HepG2 (cell line): ENCODE measurements around the gene PCAT6. TPM values are rescaled to one million over a fixed set of nuclear protein-coding genes. Genes with fewer than 3 reads are reported as not detected.
A peak's percentile ranks its signal among the peaks of the same experiment; 100 is the strongest.

ENCODE experiments used
- ARNTL ChIP-seq: sonication (generic); formaldehyde crosslinking; IDR thresholded peaks from 2 replicates; pipeline ENCODE4 v1.4.0; 2020; ENCODE audit warnings: mild to moderate bottlenecking, missing genetic modification reagents
- ASH2L ChIP-seq: fragments of 300-600, 200-600 bp; sonication (generic); IDR thresholded peaks from 2 replicates; pipeline ENCODE4 v1.7.0; 2017; ENCODE audit warnings: low read depth, mild to moderate bottlenecking, moderate library complexity, mixed read lengths, low read length; ENCODE audit not compliant: insufficient read length
- CEBPG ChIP-seq: IDR thresholded peaks from 2 replicates; pipeline ENCODE4 v1.6.1; 2016
- FOSL2 ChIP-seq: sonication (generic); formaldehyde crosslinking; IDR thresholded peaks from 2 replicates; pipeline ENCODE4 v1.4.0; 2020; ENCODE audit warnings: missing genetic modification reagents
- FOXP1 ChIP-seq, 2 experiments: fragments of 450-650 bp in 1 of 2; IDR thresholded peaks; 2 replicates each; pipeline ENCODE4 v1.6.1; 2017 to 2018; ENCODE audit warnings: antibody characterized with exemption in 1 of 2
- GATAD1 ChIP-seq: IDR thresholded peaks from 2 replicates; pipeline ENCODE4 v1.6.1; 2016; ENCODE audit warnings: missing genetic modification reagents, missing compliant biosample characterization
- HDAC1 ChIP-seq: sonication (generic); formaldehyde crosslinking; IDR thresholded peaks from 2 replicates; pipeline ENCODE4 v1.5.1; 2020; ENCODE audit warnings: mild to moderate bottlenecking, missing genetic modification reagents
- KLF16 ChIP-seq, 2 experiments: sonication (generic) in 1 of 2; formaldehyde crosslinking in 1 of 2; IDR thresholded peaks; 2 replicates each; pipeline versions ENCODE4 v1.6.1 to v1.8.0; 2016 to 2023; ENCODE audit warnings: missing genetic modification reagents in 2 of 2, missing compliant biosample characterization in 1 of 2
- MAFF ChIP-seq: IDR thresholded peaks from 2 replicates; pipeline ENCODE4 v1.6.1; 2011; ENCODE audit warnings: low read depth, low read length, improper control_type of control experiment
- MED8 ChIP-seq: sonication (generic); formaldehyde crosslinking; IDR thresholded peaks from 2 replicates; pipeline ENCODE4 v1.8.1; 2023; ENCODE audit warnings: mild to moderate bottlenecking, missing genetic modification reagents; ENCODE audit not compliant: insufficient replicate concordance
- NCOA1 ChIP-seq: sonication (generic); formaldehyde crosslinking; IDR thresholded peaks from 2 replicates; pipeline ENCODE4 v1.9.0; 2021; ENCODE audit warnings: missing genetic modification reagents
- POLR2G ChIP-seq: fragments of 200-400 bp; formaldehyde crosslinking; IDR thresholded peaks from 2 replicates; pipeline ENCODE4 v1.6.1; 2018; ENCODE audit warnings: mild to moderate bottlenecking, low read depth, low read length, moderate library complexity
- PPARG ChIP-seq: conservative IDR thresholded peaks from 2 replicates; pipeline ENCODE4 v1.6.1; 2016; ENCODE audit warnings: missing biosample characterization, missing genetic modification reagents
- RAD21 ChIP-seq: fragments of 450-650 bp; formaldehyde crosslinking; IDR thresholded peaks from 2 replicates; pipeline ENCODE4 v1.5.0; 2020; ENCODE audit warnings: mild to moderate bottlenecking
- SIX1 ChIP-seq: sonication (generic); formaldehyde crosslinking; IDR thresholded peaks from 2 replicates; pipeline ENCODE4 v1.4.0; 2020; ENCODE audit warnings: missing genetic modification reagents, borderline replicate concordance
- SIX4 ChIP-seq: sonication (generic); formaldehyde crosslinking; IDR thresholded peaks from 2 replicates; pipeline ENCODE4 v1.4.0; 2020; ENCODE audit warnings: missing genetic modification reagents
- SRY ChIP-seq: sonication (generic); formaldehyde crosslinking; IDR thresholded peaks from 2 replicates; pipeline ENCODE4 v1.8.0; 2022; ENCODE audit warnings: mild to moderate bottlenecking, missing genetic modification reagents
- TCF12 ChIP-seq, 2 experiments: fragments of 450-650 bp in 1 of 2; sonication (generic) in 1 of 2; formaldehyde crosslinking in 1 of 2; IDR thresholded peaks; 2 replicates each; pipeline versions ENCODE4 v1.6.1 to v1.8.0; 2017 to 2022; ENCODE audit warnings: antibody characterized with exemption in 1 of 2, mild to moderate bottlenecking in 1 of 2, missing genetic modification reagents in 1 of 2, moderate library complexity in 1 of 2
- ZMYM4 ChIP-seq: sonication (generic); formaldehyde crosslinking; IDR thresholded peaks from 2 replicates; pipeline ENCODE4 v1.8.1; 2023; ENCODE audit warnings: mild to moderate bottlenecking, missing genetic modification reagents
- ZNF292 ChIP-seq: sonication (generic); formaldehyde crosslinking; IDR thresholded peaks from 2 replicates; pipeline ENCODE4 v1.8.1; 2022; ENCODE audit warnings: mild to moderate bottlenecking, low read depth, missing genetic modification reagents, borderline replicate concordance
- ZNF430 ChIP-seq: sonication (generic); formaldehyde crosslinking; IDR thresholded peaks from 2 replicates; pipeline ENCODE4 v1.9.0; 2021; ENCODE audit warnings: mild to moderate bottlenecking, missing genetic modification reagents
- ZNF549 ChIP-seq: sonication (generic); formaldehyde crosslinking; IDR thresholded peaks from 2 replicates; pipeline ENCODE4 v1.5.0; 2020; ENCODE audit warnings: missing genetic modification reagents
- ZNF567 ChIP-seq: sonication (generic); formaldehyde crosslinking; IDR thresholded peaks from 2 replicates; pipeline ENCODE4 v1.8.1; 2023; ENCODE audit warnings: mild to moderate bottlenecking, missing genetic modification reagents, borderline replicate concordance
- polyA plus RNA-seq, 8 experiments: library from polyadenylated mRNA; depleted of rRNA in 3 of 8; stranded (reverse) in 7 of 8; unstranded in 1 of 8; fragments of >200 nt; fragmentation: Illumina TruSeq in 4 of 8; extraction: Trizol in 4 of 8; gene quantifications; 2 replicates each; pipeline versions ENCODE4 v1.2.1 to v1.2.3, GENCODE V29; 2011 to 2016; ENCODE audit warnings: low read depth in 4 of 8, missing spikeins in 1 of 8, mixed read lengths in 1 of 8; ENCODE audit not compliant: insufficient read depth in 1 of 8
- total RNA-seq, 5 experiments: library from RNA; depleted of rRNA; stranded (reverse); fragments of >200 nt; fragmentation: Illumina TruSeq; extraction: Trizol; gene quantifications; 2 replicates each; pipeline ENCODE4 v1.2.3, GENCODE V29; 2016; ENCODE audit warnings: low read depth in 1 of 5
- TF ChIP-seq, protein P1 (sequence below): sonication (generic); formaldehyde crosslinking; IDR thresholded peaks from 2 replicates; pipeline ENCODE4 v1.4.0; 2020; ENCODE audit warnings: missing genetic modification reagents
- TF ChIP-seq, protein P2 (sequence below), 2 experiments: fragments of 450-650 bp in 1 of 2; sonication (generic) in 1 of 2; formaldehyde crosslinking; IDR thresholded peaks; 2 replicates each; pipeline versions ENCODE4 v1.5.0 to v1.8.0; 2020 to 2022; ENCODE audit warnings: mild to moderate bottlenecking in 1 of 2, missing genetic modification reagents in 1 of 2
- TF ChIP-seq, protein P3 (sequence below): sonication (generic); formaldehyde crosslinking; conservative IDR thresholded peaks from 2 replicates; pipeline ENCODE4 v1.4.0; 2020; ENCODE audit warnings: missing genetic modification reagents
- TF ChIP-seq, protein P4 (sequence below): IDR thresholded peaks from 2 replicates; pipeline ENCODE4 v1.6.1; 2016

PCAT6 gene
- total and polyA plus RNA-seq, 2 of the 13 experiments (the other 11 are each of a cell fraction or from before 2014, with no cell fraction given) = 0.60 to 4.4 TPM

DNA sequence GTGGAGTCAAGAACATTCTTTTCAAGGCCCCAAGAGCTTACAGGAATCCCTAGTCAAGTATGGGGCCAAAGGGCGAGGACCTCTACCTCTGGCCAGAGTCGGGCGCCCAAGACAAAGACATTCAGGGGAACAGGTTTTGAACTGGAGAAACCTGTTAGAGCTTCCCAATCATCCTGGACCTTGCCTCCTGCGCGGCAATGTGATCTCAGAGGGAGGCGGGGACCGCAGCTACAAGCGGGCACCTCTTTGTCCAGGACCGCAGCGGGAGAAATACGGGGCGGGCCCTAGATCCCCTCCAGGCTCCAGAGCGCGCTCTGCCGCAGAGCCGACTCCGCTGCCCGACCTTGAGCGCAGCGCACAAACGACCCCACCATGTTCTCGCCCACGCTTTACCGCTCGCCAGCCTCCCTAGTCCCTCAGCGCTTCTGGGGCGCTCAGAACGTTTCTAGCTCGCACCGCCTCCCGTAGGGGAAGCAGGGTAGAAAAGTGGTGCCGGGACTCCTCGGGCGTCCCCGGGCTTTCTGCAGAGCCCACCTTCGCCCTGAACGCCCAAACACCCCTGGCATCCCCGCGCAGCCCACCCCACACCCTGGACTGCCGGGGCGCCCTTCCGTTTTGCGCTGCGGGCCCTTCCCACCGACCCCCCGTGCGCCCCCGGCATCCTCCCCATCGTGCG lies 50.1 kb downstream of the PCAT6 start (continued):
- TF ChIP-seq HDAC1 (CRISPR knock-in tag) (peak; percentile 63; the same call in 1 of the 2 replicates), FOSL2 (CRISPR knock-in tag) (no peak), CEBPG (CRISPR knock-in tag) (no peak), GATAD1 (peak; percentile 63), ASH2L (peak; percentile 12), SIX1 (CRISPR knock-in tag) (peak; percentile 32; the same call in 1 of the 2 replicates), SIX4 (CRISPR knock-in tag) (0 out of 2 replicates have a peak, but pooled peaks have one; percentile 14), ARNTL (CRISPR knock-in tag) (peak; percentile 46; the same call in 1 of the 2 replicates), ZNF430 (CRISPR knock-in tag) (no peak), KLF16 (CRISPR knock-in tag; IDR thresholded peaks at IDR 0.05) (0 out of 4 replicates have a peak, but pooled peaks of 1 of the 2 experiments have one; percentile 21), ZNF292 (peak; percentile 65; the same call in 1 of the 2 replicates), NCOA1 (CRISPR knock-in tag) (no peak; the same call in 1 of the 2 replicates), TCF12 (IDR thresholded peaks at IDR 0.05) (no peak), TCF12 (CRISPR knock-in tag; IDR thresholded peaks at IDR 0.05) (peak; percentile 86), ZNF549 (no peak), SRY (CRISPR knock-in tag) (no peak), MAFF (no peak), POLR2G (peak; percentile 54; the same call in 1 of the 2 replicates), ZMYM4 (CRISPR knock-in tag) (no peak), FOXP1 (IDR thresholded peaks at IDR 0.05) (no peak), FOXP1 (CRISPR knock-in tag; IDR thresholded peaks at IDR 0.05) (no peak), ZNF567 (CRISPR knock-in tag) (no peak), MED8 (CRISPR knock-in tag) (peak; percentile 33), RAD21 (peak; percentile 66; the same call in 1 of the 2 replicates), PPARG (CRISPR knock-in tag) (0 out of 2 replicates have a peak, but pooled peaks have one; percentile 39)
- TF ChIP-seq, protein P1, sequence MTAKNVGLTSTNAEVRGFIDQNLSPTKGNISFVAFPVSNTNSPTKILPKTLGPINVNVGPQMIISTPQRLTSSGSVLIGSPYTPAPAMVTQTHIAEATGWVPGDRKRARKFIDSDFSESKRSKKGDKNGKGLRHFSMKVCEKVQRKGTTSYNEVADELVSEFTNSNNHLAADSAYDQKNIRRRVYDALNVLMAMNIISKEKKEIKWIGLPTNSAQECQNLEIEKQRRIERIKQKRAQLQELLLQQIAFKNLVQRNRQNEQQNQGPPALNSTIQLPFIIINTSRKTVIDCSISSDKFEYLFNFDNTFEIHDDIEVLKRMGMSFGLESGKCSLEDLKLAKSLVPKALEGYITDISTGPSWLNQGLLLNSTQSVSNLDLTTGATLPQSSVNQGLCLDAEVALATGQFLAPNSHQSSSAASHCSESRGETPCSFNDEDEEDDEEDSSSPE (CRISPR knock-in tag) = peak; percentile 64
- TF ChIP-seq, protein P2, sequence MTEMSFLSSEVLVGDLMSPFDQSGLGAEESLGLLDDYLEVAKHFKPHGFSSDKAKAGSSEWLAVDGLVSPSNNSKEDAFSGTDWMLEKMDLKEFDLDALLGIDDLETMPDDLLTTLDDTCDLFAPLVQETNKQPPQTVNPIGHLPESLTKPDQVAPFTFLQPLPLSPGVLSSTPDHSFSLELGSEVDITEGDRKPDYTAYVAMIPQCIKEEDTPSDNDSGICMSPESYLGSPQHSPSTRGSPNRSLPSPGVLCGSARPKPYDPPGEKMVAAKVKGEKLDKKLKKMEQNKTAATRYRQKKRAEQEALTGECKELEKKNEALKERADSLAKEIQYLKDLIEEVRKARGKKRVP (CRISPR knock-in tag; IDR thresholded peaks at IDR 0.05) = no peak
- TF ChIP-seq, protein P3, sequence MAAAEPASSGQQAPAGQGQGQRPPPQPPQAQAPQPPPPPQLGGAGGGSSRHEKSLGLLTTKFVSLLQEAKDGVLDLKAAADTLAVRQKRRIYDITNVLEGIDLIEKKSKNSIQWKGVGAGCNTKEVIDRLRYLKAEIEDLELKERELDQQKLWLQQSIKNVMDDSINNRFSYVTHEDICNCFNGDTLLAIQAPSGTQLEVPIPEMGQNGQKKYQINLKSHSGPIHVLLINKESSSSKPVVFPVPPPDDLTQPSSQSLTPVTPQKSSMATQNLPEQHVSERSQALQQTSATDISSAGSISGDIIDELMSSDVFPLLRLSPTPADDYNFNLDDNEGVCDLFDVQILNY (CRISPR knock-in tag) = peak; percentile 71; the same call in 1 of the 2 replicates
- TF ChIP-seq, protein P4, sequence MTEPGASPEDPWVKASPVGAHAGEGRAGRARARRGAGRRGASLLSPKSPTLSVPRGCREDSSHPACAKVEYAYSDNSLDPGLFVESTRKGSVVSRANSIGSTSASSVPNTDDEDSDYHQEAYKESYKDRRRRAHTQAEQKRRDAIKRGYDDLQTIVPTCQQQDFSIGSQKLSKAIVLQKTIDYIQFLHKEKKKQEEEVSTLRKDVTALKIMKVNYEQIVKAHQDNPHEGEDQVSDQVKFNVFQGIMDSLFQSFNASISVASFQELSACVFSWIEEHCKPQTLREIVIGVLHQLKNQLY (CRISPR knock-in tag) = no peak; the same call in 1 of the 2 replicates
